ENCODE measurements around the gene SNAPC1. TPM values are rescaled to one million over a fixed set of nuclear protein-coding genes. Genes with fewer than 3 reads are reported as not detected.

The SNAPC1 gene
- total RNA-seq, 1 experiment from 2014 or later, result 8.6 TPM

- ChIA-PET POLR2A (interaction anchor here (0.6 to 1.2 kb wide), 4 partner anchors 10 to 390 kb away, joined by 3 to 4 read pairs (median 3); no protein-coding TSS in a partner anchor), CTCF (no interaction called here)
- H3K4me3 ChIP-seq (ENCODE audit: low read depth in 2 of 2, low read length in 2 of 2), result peak overlapping the region; percentile 76 to 78
- H3K9me3 ChIP-seq (ENCODE audit: control insufficient read depth, insufficient read depth, low read depth, low read length), result no peaks in the 10 kb centered on the region
- in situ Hi-C loops (cut with HindIII; ENCODE audit: low pct_unique_long_range_greater_than_20kb, low sequenced_read_pairs), result no loop called here
- intact Hi-C loops (cut with micrococcal nuclease; ENCODE audit: unreplicated experiment), result no loop called here
- no peaks in the 10 kb centered on the region for H3K27me3 ChIP-seq (ENCODE audit: control insufficient read depth, insufficient read depth, low read length)
- peak overlapping the region; percentile 94 for H3K27ac ChIP-seq (ENCODE audit: low read length)
- BruUV-seq (replicated peaks), result TSS peak; percentile 92
- peak; percentile 43 for ATAC-seq
- no peak for DNase-seq (ENCODE audit: low read depth, low spot score)
- H3K4me1 ChIP-seq (ENCODE audit: control insufficient read depth, insufficient read depth, low read length), result peaks cover 5% of the 10 kb centered on the region; the same call in 1 of the 2 replicates
- peaks cover 3% of the 10 kb centered on the region; the same call in 1 of the 2 replicates for H3K36me3 ChIP-seq (ENCODE audit: control insufficient read depth, insufficient read depth, low read length)
- no peak for TF ChIP-seq TCF7L2 (IDR thresholded peaks at IDR 0.05; ENCODE audit: low read depth, low read length)
- no peak for TF ChIP-seq SIN3A (IDR thresholded peaks at IDR 0.05; ENCODE audit: borderline replicate concordance, insufficient read depth, low read depth, low read length)
- TF ChIP-seq POLR2AphosphoS5 (IDR thresholded peaks at IDR 0.05; ENCODE audit: low read depth, low read length), result no peak
- no peak for TF ChIP-seq CTCF (IDR thresholded peaks at IDR 0.05)
- no peak for TF ChIP-seq REST (IDR thresholded peaks at IDR 0.05; ENCODE audit: insufficient read depth in 1 of 2, low read depth in 2 of 2, low read length in 1 of 2)
Observed at GRCh38 chr14:61761557-61761956, 663 bp upstream of the SNAPC1 start.

- ChIA-PET CTCF (no interaction called here), POLR2A (interaction anchor here (0.6 kb wide), 1 partner anchor 63 kb away, joined by 7 read pairs; no protein-coding TSS in a partner anchor)
- Histone ChIP-seq H3K27me3 (ENCODE audit: control insufficient read depth, insufficient read depth, low read length) (no peaks in the 10 kb centered on the region), H3K9me3 (ENCODE audit: control insufficient read depth, insufficient read depth, low read depth, low read length) (no peaks in the 10 kb centered on the region), H3K4me3 (ENCODE audit: low read depth in 2 of 2, low read length in 2 of 2) (peak overlapping the region; percentile 76 to 78), H3K27ac (ENCODE audit: low read length) (peak overlapping the region; percentile 69; the same call in 1 of the 2 replicates), H3K4me1 (ENCODE audit: control insufficient read depth, insufficient read depth, low read length) (peaks cover 5% of the 10 kb centered on the region; the same call in 1 of the 2 replicates), H3K36me3 (ENCODE audit: control insufficient read depth, insufficient read depth, low read length) (peaks cover 10% of the 10 kb centered on the region)
- in situ Hi-C loops (cut with HindIII; ENCODE audit: low pct_unique_long_range_greater_than_20kb, low sequenced_read_pairs) (no loop called here), intact Hi-C loops (cut with micrococcal nuclease; ENCODE audit: unreplicated experiment) (no loop called here)
- TF ChIP-seq TCF7L2 (IDR thresholded peaks at IDR 0.05; ENCODE audit: low read depth, low read length) (no peak), SIN3A (IDR thresholded peaks at IDR 0.05; ENCODE audit: borderline replicate concordance, insufficient read depth, low read depth, low read length) (no peak), POLR2AphosphoS5 (IDR thresholded peaks at IDR 0.05; ENCODE audit: low read depth, low read length) (no peak), REST (IDR thresholded peaks at IDR 0.05; ENCODE audit: insufficient read depth in 1 of 2, low read depth in 2 of 2, low read length in 1 of 2) (no peak), CTCF (IDR thresholded peaks at IDR 0.05) (no peak)
- BruUV-seq (replicated peaks), result no TSS peak
- no peak for ATAC-seq
- DNase-seq (ENCODE audit: low read depth, low spot score), result no peak
Observed at GRCh38 chr14:61764342-61765122, 2.3 kb downstream of the SNAPC1 start.
